Subcutaneous abdominal adipose tissue (tissue), 5 donors: ENCODE results near the gene UGT2B17.
"Not testable (repeated sequence)": the region's sequence is repeated elsewhere in the genome, so short reads cannot be mapped to it uniquely, and the experiment has no call there.

Experiments
- H3K27ac ChIP-seq: one replicate; pipeline ENCODE4 v1.7.0; 2013; ENCODE audit warnings: low read depth, mild to moderate bottlenecking, inconsistent platforms, low read length, moderate library complexity
- H3K27me3 ChIP-seq, 5 donors: one replicate each; pipeline ENCODE4 v1.7.0; 2013; ENCODE audit warnings: low read length in 5 of 5, inconsistent platforms in 1 of 5; ENCODE audit not compliant: control insufficient read depth in 5 of 5, insufficient read depth in 4 of 5
- H3K36me3 ChIP-seq, 5 donors: one replicate each; pipeline ENCODE4 v1.7.0; 2013; ENCODE audit warnings: low read length in 5 of 5; ENCODE audit not compliant: control insufficient read depth in 5 of 5, insufficient read depth in 5 of 5
- H3K4me1 ChIP-seq, 5 donors: one replicate each; pipeline ENCODE4 v1.7.0; 2013; ENCODE audit warnings: low read length in 5 of 5, mild to moderate bottlenecking in 3 of 5, moderate library complexity in 1 of 5; ENCODE audit not compliant: control insufficient read depth in 5 of 5, insufficient read depth in 5 of 5
- H3K4me3 ChIP-seq, 5 donors: one replicate each; pipeline ENCODE4 v1.7.0; 2013; ENCODE audit warnings: low read length in 5 of 5, low read depth in 1 of 5
- H3K9ac ChIP-seq, 5 donors: one replicate each; pipeline ENCODE4 v1.7.0; 2013; ENCODE audit warnings: low read length in 5 of 5, mild to moderate bottlenecking in 4 of 5, moderate library complexity in 3 of 5
- H3K9me3 ChIP-seq, 5 donors: one replicate each; pipeline ENCODE4 v1.7.0; 2013; ENCODE audit warnings: low read length in 5 of 5; ENCODE audit not compliant: control insufficient read depth in 5 of 5
- donor health status: healthy.
- donor health status: healthy.
- donor health status: healthy.
- donor health status: healthy.
- donor health status: healthy.

Gene UGT2B17

GRCh38 chr4:68592673-68593072 is 16.6 kb upstream of the UGT2B17 start:
- Histone ChIP-seq H3K4me1 (no peaks in the 10 kb centered on the region), H3K27ac (no peak overlapping the region), H3K9me3 (no peaks in the 10 kb centered on the region), H3K27me3 (no peaks in the 10 kb centered on the region), H3K4me3 (no peak overlapping the region), H3K36me3 (no peaks in the 10 kb centered on the region), H3K9ac (no peak overlapping the region)

GRCh38 chr4:68591204-68591603 is 15.1 kb upstream of the UGT2B17 start:
- H3K4me1 ChIP-seq, result no peaks in the 10 kb centered on the region
- H3K4me3 ChIP-seq, result no peak overlapping the region
- H3K36me3 ChIP-seq, result no peaks in the 10 kb centered on the region
- no peak overlapping the region for H3K27ac ChIP-seq
- no peaks in the 10 kb centered on the region for H3K27me3 ChIP-seq
- no peak overlapping the region for H3K9ac ChIP-seq
- no peaks in the 10 kb centered on the region for H3K9me3 ChIP-seq

- Histone ChIP-seq H3K36me3 (no peaks in the 10 kb centered on the region), H3K9me3 (no peaks in the 10 kb centered on the region), H3K27ac (no peak overlapping the region), H3K27me3 (no peaks in the 10 kb centered on the region), H3K4me1 (no peaks in the 10 kb centered on the region), H3K9ac (no peak overlapping the region), H3K4me3 (no peak overlapping the region)
These were observed 13.7 kb upstream of the UGT2B17 start for GRCh38 chr4:68589790-68590189.

- no peak overlapping the region for H3K4me3 ChIP-seq
- H3K27me3 ChIP-seq, result no peaks in the 10 kb centered on the region
- H3K9me3 ChIP-seq, result peaks cover 0 to 3% (median 0%) of the 10 kb centered on the region in 5 donors
- no peaks in the 10 kb centered on the region for H3K4me1 ChIP-seq
- H3K36me3 ChIP-seq, result no peaks in the 10 kb centered on the region
- H3K9ac ChIP-seq, result no peak overlapping the region
- H3K27ac ChIP-seq, result no peak overlapping the region
These were observed 6.2 kb upstream of the UGT2B17 start for GRCh38 chr4:68582339-68582717.

GRCh38 chr4:68581383-68582338 is 5.5 kb upstream of the UGT2B17 start:
- Histone ChIP-seq H3K27ac (no peak overlapping the region), H3K27me3 (no peaks in the 10 kb centered on the region)

GRCh38 chr4:68577590-68577989 is 1.5 kb upstream of the UGT2B17 start:
- Histone ChIP-seq H3K27me3 (no peaks in the 10 kb centered on the region), H3K9ac (no peak overlapping the region), H3K4me1 (no peaks in the 10 kb centered on the region), H3K27ac (no peak overlapping the region), H3K9me3 (peaks cover 0 to 2% (median 0%) of the 10 kb centered on the region in 5 donors), H3K4me3 (no peak overlapping the region), H3K36me3 (no peaks in the 10 kb centered on the region)

More at GRCh38 chr4:68581383-68582338, 5.5 kb upstream of the UGT2B17 start:
- no peak overlapping the region for H3K4me3 ChIP-seq
- no peaks in the 10 kb centered on the region for H3K4me1 ChIP-seq
- H3K9me3 ChIP-seq, result peaks cover 0 to 3% (median 0%) of the 10 kb centered on the region in 5 donors
- no peaks in the 10 kb centered on the region for H3K36me3 ChIP-seq
- no peak overlapping the region for H3K9ac ChIP-seq

- not testable (repeated sequence) for H3K4me3 ChIP-seq, H3K4me1 ChIP-seq, H3K27ac ChIP-seq, H3K9ac ChIP-seq, H3K27me3 ChIP-seq, H3K9me3 ChIP-seq, H3K36me3 ChIP-seq
These were observed 486 bp downstream of the UGT2B17 start for GRCh38 chr4:68575636-68576035.

- H3K4me3 ChIP-seq, result no peak overlapping the region
- H3K36me3 ChIP-seq, result no peaks in the 10 kb centered on the region
- H3K4me1 ChIP-seq, result no peaks in the 10 kb centered on the region
- H3K9me3 ChIP-seq, result no peaks in the 10 kb centered on the region
- H3K27me3 ChIP-seq, result no peaks in the 10 kb centered on the region
- H3K9ac ChIP-seq, result no peak overlapping the region
- no peak overlapping the region for H3K27ac ChIP-seq
These were observed 1.0 kb downstream of the UGT2B17 start for GRCh38 chr4:68575081-68575480.

GRCh38 chr4:68572653-68573170 is 3.4 kb downstream of the UGT2B17 start:
- Histone ChIP-seq H3K27ac (no peak overlapping the region), H3K9me3 (no peaks in the 10 kb centered on the region), H3K4me3 (no peak overlapping the region)

GRCh38 chr4:68570122-68570507 is 6.0 kb downstream of the UGT2B17 start:
- H3K9ac ChIP-seq, result no peak overlapping the region
- H3K27me3 ChIP-seq, result no peaks in the 10 kb centered on the region
- H3K27ac ChIP-seq, result no peak overlapping the region
- H3K4me3 ChIP-seq, result no peak overlapping the region
- H3K4me1 ChIP-seq, result no peaks in the 10 kb centered on the region
- H3K36me3 ChIP-seq, result no peaks in the 10 kb centered on the region
- no peaks in the 10 kb centered on the region for H3K9me3 ChIP-seq

More at GRCh38 chr4:68572653-68573170, 3.4 kb downstream of the UGT2B17 start:
- Histone ChIP-seq H3K27me3 (no peaks in the 10 kb centered on the region), H3K4me1 (no peaks in the 10 kb centered on the region), H3K9ac (no peak overlapping the region), H3K36me3 (no peaks in the 10 kb centered on the region)
